HG03469 (cell line): ENCODE data around the gene ALCAM.
"Not testable (repeated sequence)": the region's sequence is repeated elsewhere in the genome, so short reads cannot be mapped to it uniquely, and the experiment has no call there.

Source experiments
- ATAC-seq: cut with Tn5 transposase; IDR thresholded peaks from one replicate; pipeline ENCODE4 v1.9.1; 2021; ENCODE audit warnings: mild to moderate bottlenecking, moderate library complexity, moderate number of reproducible peaks; ENCODE audit not compliant: unreplicated experiment

The ALCAM gene

DNA sequence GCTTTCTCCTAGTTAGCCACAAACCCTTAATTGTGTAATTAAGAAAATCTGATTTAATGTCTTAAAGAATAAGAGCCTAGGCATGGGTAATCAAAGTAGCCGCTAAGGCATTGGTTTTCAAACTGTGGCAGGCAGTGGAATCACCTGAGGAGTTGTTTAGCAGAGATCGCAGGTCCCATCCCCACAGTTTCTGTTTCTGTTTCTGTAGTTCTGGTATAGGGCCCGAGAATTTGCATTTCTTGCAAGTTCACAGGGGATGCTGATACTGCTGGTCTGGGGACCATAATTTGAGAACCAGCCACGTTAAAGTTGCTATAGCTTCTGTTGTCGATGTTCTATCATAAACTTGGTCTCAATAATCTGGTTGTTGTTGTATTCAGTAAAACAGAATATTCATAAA is 204.3 kb downstream of the ALCAM start:
- no peak for ATAC-seq

DNA sequence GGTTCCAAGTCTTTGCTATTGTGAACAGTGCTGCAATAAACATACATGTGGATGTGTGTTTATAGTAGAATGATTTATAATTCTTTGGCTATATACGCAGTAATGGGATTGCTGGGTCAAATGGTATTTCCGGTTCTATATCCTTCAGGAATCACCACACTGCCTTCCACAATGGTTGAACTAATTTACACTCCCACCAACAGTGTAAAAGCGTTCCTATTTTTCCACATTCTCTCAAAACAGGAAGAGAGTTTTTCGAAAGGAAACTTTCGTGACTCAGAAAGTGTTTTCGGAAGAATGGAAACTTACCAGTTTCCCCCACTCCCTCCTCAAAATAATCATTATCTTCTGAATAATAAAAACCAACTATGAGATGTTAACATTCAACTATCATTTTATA is 205.8 kb downstream of the ALCAM start:
- no peak for ATAC-seq

DNA sequence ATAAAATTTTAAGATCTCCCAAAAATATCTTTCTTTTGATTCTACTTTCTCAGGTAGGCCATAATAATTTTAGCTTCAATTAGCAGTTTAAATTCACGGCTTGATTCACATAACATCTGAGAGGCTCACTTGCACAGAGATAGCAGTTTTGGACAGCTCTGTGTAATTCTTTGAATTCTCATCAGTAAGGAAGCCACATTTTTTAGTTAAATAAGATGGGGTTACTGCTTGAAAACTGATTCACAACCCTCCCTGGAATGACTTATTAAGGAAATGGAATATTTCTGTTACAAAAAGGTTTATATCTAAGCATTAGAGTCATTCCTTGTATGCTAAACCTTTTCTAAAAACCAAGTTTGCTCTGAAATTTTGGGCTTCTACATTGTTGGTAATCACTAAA is 212.7 kb downstream of the ALCAM start:
- ATAC-seq: no peak

DNA sequence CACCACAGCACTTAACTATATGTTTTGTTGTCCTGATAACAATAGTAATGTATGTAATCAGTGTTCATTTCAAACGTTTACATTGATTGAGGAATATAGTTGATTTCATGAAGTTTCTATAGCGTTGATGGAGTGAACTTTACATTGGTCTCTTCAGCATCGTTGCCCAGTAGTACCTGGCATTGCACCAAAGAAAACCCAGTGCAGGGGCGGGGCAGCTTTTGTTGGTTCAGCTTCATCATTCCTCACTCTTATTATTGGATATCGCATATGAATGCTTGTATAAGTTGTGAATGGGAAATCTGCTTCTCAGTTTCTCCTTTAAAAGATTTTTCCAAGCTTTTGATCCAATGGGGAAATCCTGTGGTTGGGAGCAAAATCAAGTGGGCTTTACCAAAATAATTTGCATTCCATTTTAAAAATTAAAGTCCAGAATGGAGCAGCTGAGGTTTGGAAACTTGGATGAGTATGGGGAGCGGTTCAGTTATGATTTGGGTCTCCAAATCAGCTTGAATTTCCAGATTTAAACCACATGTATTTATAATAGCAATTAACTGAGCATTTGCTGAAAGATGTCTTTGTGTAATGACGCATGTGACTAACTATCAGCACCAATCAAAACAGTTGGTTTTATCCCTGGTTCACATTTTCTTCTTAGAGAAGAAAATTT is 213.7 kb downstream of the ALCAM start:
- no peak for ATAC-seq

DNA sequence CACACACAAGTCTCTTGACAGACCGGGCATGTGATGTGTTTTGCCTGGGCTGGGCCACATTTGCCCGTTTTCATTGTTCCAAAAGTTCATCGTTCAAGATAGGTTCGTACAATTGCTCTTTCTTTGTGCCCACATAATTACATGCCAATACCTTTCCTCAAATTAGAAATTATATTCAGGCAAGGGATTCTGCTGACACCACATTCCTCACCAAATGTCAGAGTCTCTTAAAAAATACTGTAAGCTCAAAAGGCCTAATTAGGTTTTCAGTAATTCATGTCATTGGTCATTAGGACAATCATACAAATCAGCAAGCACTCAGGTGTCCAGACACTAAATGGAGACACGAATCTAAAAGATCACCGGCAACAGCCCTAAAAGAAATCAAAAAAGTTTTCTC is 215.3 kb downstream of the ALCAM start:
- no peak for ATAC-seq

DNA sequence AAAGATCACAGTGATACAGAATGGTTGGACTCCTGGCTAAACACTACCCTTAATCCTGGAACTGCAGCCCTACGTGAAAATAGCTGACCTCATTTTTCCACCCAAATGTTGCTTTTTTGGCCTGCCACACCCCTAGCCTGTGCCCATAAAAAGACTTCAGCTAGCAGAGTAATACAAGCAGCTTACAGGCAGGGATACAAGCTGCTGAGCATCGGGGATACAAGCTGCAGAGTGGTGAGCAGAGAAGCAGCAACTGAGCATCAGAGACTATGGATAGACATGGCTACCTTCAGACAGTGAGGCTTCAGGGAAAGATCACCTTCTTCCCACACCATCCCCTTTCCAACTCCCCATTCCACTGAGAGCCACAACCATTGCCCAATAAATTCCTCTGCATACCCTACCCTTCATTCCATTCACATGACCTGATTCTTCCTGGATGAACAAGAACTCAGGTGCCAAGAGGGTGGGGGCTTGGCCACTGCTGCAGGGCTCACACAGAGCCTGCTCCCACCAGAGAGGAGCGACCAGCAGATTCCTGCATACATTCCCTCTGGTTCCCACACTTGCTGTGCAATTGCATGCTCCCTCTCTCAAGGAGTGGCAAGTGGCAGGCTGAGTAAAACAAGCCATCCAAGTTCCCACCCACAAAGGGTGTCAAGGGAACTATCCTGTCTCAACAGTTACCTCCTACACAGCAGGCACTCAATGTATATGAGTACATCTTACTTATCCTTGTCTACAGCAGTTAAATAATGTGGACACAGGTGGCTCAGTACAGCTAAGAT is 217.5 kb downstream of the ALCAM start:
- no peak for ATAC-seq

DNA sequence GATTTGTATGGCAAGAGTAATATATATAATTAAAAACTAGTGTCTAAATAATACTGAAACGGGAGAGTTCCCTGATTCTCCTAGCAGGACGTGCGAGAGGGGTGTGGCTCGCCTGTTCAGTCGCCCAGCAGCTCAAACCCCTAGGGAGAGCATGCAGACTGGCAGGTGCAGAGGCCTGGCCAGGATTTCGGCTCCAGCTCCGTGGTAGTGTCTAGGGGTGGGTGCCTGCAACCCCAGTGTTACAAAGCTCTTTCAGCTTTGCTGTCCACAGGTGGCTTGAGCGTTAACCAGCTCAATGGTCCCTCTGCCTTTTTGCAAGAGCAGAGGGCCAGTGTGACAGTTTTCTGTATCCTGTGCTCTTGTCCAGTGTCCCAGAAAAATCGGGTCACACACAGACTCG is 226.6 kb downstream of the ALCAM start:
- no peak for ATAC-seq

DNA sequence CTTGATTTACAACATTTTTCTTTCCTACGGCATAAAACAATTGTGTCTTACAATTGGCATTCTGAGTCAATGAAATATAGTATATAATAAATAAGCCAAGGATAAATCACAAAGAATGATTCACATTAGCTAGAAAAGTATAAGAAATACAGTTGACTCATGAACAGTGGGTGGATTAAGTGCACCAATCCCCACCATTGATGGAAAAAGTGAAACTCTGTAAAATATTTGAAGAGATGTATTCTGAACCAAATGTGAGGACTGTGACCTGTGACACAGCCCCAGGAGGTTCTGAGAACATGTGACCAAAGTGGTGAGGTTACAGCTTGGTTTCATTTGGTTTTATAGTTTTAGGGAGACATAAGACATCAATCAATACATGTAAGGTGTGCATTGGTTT is 227.5 kb downstream of the ALCAM start:
- ATAC-seq: no peak

DNA sequence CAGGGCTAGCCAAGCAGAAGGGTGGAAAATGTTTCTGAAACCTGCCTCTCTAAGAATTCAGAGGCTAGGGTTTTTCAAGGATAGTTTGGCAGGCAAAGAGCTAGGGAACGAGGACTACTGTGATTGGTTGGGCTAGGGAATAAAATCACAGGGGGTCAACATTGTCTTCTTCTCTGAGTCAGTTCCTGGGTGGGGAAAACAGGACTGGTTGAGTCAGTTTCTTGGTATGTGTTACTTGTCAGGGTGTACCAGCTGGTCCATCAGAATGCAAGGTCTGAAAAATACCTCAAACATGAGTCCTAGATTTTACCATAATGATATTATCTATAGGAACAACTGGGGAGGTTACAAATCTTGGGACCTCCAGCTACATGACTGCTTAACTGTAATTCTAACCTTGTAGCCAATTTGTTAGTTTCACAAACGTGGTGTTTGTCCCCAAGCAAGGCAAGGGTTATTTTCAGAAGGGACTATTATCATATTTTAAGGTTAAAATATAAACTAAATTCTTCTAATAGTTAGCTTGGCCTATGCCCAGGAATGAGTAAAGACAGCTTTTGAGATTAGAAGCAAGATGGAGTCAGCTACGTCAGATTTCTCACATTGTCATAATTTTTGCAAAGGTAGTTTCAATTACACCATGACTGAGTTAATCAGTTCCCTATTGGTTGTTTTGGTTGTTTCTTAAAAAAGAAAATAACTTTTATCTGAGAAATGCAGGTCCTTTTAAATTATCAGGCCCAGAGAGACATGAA is 231.5 kb downstream of the ALCAM start:
- ATAC-seq: no peak

DNA sequence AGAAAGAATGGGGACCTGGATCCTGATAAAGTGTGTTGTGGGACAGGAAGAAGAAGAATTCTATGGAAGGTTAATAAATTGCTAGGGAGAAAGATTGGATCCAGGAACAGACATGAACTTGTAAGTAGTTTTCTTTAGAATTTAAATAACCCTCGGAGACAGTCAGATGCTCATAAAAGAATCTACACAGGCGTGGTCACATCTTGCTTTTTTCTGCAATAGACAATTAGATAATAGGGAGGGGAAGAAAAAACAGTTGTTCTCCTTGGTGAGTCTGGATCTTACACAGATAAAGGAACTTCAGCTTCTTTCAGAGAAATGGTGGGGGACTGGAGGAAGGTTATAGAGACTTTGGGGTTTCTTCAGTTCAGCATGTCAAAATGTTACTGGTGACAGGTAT is 232.6 kb downstream of the ALCAM start:
- ATAC-seq: no peak

DNA sequence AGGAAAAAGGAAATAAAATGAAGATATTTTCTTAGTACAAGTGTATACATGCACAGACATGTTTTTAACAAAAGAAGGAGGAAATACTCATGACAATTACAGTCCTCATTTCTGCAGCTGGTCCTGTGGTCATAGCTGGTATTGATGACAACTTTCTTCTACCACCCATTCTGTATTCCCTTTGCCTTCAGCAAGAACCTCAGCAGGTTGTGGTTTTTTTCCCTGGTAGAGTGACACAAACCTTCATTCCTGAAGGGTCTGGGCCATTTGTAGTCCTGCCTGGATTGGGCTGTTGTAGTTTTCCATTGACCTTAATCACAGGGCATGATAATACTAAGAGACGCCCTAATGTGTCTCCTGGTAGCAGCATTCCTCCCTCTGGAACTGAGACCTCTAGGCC is 235.0 kb downstream of the ALCAM start:
- ATAC-seq: not testable (repeated sequence)

DNA sequence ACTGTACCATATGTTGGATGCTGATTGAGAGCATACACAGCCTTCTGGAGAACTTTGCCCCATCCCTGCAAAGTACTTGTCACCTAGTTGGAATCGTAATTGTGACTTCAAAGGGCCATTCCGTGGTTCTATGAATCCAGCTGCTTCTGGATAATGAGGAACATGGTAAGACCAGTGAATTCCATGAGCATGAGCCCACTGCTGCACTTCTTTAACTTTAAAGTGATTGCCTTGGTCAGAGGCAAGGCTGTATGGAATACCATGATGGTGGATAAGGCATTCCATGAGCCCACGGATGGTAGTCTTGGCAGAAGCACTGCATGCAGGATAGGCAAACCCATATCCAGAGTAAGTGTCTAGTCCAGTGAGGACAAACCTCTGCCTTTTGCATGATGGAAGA is 235.6 kb downstream of the ALCAM start:
- not testable (repeated sequence) for ATAC-seq

DNA sequence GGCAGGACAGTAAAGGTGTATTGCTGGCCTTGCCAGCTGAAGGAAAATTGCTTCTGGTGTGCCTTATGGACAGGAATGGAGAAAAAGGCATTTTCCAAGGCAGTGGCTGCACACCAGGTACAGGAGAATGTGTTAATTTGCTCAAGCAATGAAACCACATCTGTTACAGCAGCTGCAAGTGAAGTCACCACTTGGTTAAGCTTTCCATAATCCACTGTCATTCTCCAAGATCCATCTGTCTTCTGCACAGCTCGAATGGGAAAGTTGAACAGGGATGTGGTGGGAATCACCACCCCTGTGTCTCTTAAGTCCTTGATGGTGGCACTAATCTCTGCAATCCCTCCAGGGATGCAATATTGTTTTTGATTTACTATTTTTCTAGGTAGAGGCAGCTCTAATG is 236.8 kb downstream of the ALCAM start:
- ATAC-seq: not testable (repeated sequence)

DNA sequence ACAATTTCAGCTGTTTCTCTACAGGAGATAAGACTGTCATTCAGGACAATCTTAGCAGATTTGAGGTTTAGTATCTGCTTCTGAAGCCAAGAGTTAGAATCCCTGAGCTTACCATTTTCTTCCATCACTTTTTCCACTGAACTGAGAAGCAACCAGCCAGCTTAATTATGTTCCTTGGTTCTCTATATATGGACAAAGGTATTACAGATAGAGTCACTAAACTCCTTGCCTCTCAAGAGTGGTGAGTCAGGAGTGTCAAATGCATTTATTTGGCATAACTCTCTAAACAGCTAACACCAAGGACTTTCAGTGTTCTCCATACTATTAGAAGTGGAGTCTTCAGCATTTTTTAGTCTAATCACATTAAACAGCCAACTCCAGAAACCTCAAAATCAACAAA is 239.3 kb downstream of the ALCAM start:
- ATAC-seq: no peak

DNA sequence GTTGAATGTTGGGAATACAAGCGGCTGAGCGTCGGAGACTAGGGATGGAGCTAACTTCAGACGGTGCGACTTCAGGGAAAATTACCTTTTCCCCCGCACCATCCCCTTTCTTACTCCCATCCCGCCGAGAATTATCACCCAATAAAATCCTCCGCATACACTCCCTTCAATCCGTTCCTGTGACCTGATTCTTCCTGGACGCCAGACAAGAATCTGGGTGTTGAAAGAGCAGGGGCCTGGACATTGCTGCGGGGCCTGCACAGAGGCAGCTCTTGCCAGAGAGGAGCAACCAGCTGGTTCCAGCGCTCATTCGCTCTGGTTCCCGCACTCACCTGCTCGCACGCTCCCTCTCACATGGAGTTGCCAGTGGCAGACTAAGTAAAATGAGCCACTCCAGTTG is 241.9 kb downstream of the ALCAM start:
- no peak for ATAC-seq

DNA sequence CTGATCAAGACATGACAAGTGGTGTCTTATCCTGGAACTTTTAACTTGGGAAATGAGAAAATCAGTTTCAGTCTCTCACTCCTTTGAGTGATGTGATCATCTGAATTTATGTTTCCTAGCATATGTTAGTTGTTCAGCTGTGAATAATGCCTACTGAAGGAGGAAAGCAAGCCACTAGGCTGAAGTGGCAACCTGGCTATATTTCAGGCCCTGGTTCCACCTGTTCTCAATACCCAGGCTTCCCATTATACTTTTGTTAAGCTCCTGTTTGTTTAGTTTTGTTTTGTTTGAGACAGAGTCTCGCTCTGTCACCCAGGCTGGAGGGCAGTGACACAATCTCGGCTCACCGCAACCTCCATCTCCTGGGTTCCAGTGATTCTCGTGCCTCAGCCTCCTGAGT is 243.8 kb downstream of the ALCAM start:
- ATAC-seq: no peak

DNA sequence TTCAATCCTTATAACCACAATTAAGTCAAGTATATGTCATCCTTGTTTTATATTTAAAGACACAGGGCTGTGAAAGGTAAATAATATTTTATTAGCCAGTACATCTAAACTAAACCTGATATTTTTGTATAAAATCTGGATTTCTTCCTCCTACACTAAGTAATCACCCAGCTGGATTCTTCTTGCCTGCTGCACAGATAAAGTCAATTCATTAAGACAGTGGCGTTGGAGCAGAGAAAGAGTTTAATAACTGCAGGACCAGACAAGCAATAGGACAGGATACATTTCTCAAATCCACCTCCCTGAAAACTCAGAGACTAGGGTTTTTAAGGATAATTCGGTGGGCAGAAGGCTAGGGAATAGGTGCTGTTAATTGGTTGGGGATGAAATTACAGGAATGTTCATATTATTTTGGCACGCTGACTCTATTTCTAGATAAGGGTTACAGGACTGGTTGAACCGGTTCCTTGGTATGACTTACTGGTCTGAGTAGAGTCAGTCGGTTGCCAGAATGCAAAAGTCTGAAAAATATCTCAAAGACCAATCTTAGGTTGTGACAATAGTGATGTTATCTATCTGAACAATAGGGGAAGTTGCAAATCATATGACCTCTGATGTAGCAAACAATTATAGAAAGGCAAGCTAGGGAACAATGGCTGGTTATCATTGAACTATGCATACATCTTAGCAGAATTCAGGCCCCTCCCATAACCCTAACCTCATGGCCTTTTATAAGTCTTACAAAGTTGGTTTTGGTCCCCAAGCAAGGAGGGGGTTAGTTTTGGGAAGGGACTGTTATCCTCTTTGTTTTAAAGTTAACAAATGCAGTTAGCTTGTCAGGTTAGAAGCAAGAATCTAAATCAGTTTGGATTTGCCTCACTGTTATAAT is 244.8 kb downstream of the ALCAM start:
- ATAC-seq: no peak

DNA sequence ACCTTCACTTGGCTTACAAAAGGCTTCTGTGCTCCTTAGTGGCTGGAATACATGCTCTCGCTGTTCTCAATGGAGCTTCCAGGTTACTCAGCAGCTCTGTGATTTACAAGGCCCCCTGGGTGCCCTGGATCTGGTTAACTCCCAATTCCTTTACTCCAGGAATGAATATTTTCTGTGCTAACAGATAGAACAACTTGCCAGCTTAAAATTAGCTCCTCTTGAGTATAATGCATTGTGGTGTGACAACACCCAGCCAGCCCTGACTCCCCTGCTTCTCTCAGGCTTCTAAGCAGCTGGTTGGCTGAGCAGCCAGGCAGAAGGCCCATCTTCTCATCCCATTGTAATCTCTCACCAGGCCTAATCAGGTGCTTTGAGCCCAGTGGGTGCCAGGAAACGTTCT is 246.4 kb downstream of the ALCAM start:
- ATAC-seq: no peak

DNA sequence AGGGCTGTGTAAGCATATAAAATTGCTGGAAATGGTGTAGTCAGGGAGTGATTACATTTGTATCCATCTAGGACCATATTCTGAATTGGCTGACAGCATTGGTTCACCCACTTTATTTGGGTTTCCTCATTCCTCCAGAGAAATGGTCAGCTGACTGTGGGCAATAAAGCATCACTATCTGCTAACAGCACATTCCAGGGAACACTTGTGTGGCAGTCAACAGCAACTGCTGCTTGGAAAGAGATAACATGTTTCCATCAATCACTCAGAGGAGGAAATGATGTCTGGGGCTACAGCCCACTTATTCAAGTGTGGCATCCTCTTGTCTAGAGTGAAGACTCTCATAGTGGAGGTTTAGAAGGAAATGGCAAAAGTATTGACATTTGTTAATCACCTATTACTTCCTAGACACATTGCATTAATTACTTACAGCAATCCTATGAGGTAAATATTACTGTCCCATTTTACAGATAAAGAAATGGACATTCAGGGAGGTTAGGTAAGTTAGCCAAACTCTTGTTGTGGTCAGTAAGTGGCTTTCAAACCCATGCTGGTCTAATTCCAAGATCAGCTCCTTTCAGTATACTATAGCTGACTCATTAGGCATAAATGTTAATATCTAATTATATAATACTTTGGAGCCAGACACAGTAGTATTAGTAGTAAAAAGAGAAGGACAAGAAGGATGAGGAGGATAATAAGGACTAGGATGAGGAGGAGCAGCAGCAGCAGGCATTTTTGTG is 247.8 kb downstream of the ALCAM start:
- ATAC-seq: no peak

DNA sequence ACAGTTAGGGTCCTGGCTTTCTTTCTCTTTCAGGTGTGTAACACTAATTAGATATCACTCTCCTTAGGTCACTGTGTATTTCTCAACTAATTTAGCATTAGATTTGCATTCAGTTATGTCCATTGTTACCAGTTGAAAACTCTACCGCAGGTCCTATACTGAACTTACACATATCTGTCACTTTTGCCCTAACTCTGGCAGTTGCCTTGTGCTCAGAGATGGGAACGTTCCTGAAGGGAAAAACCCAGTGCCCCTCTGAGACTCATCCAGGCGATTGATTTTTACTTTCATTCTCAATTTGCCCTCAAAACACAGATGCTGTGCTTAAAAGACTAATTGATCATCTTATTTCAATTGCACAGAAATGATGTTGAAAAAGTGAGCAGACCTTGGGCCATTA is 249.1 kb downstream of the ALCAM start:
- ATAC-seq: no peak
